A549 treated with Mapracorat at 1 μM for 4 hours (cell line): Measurements from ENCODE around the gene VPS54. TPM values are rescaled to one million over a fixed set of nuclear protein-coding genes. Genes with fewer than 3 reads are reported as not detected.

ENCODE experiments used
- total RNA-seq: library from RNA; stranded (reverse); fragments of 200-300 nt; extraction: Qiagen RNA extraction; gene quantifications from 5 replicates; pipeline ENCODE4 v1.2.3, GENCODE V29; 2022

VPS54 gene
- 12.3 to 14.9 TPM (median 14.2 TPM) in 5 replicates for total RNA-seq

GRCh38 chr2:64019083-64019974, at the start of gene VPS54:
TSS of gene VPS54 (minus strand) at chr2:64019428. CDS start at chr2:63983999, 35,429 bp downstream.

Other genes with a start within 250 kb of the VPS54 start
- 85.2 to 116 TPM (median 107 TPM) in 5 replicates for gene UGP2, start 177.5 kb downstream of the VPS54 start, total RNA-seq
- 0.98 to 1.7 TPM (median 1.3 TPM) in 5 replicates for gene PELI1, start 125.0 kb upstream of the VPS54 start, total RNA-seq